HG02884 (cell line): Measurements from ENCODE around the gene MFAP5.
A peak's percentile ranks its signal among the peaks of the same experiment; 100 is the strongest.
"Not testable (repeated sequence)": the region's sequence is repeated elsewhere in the genome, so short reads cannot be mapped to it uniquely, and the experiment has no call there.

Source experiments
- ATAC-seq: cut with Tn5 transposase; IDR thresholded peaks from one replicate; pipeline ENCODE4 v1.9.1; 2021; ENCODE audit warnings: mild to moderate bottlenecking, moderate library complexity; ENCODE audit not compliant: unreplicated experiment

The MFAP5 gene

GRCh38 chr12:8675591-8676036 lies 13.0 kb upstream of the MFAP5 start:
- ATAC-seq: no peak

GRCh38 chr12:8672381-8672780 lies 9.8 kb upstream of the MFAP5 start:
- no peak for ATAC-seq

DNA sequence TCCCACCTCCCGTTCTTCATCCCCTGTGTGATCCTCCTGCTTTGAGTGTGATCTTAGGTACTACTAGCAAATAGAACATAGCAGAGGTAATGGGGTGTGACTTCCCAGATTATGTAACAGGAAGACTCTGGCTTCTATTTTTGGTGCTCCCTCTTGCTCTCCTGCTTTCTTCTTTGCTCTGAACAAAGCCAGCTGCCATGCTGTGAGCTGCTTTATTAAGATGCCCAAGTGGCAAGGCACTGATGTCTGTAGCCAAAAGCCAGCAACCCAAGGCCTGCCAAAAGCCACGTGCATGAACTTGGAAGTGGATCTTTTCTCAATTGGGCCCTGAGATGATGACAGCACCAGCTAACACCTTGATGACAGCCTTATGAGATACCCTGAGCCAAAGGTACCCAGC lies 5.8 kb upstream of the MFAP5 start:
- no peak for ATAC-seq

GRCh38 chr12:8667270-8667669 lies 4.6 kb upstream of the MFAP5 start:
- no peak for ATAC-seq

DNA sequence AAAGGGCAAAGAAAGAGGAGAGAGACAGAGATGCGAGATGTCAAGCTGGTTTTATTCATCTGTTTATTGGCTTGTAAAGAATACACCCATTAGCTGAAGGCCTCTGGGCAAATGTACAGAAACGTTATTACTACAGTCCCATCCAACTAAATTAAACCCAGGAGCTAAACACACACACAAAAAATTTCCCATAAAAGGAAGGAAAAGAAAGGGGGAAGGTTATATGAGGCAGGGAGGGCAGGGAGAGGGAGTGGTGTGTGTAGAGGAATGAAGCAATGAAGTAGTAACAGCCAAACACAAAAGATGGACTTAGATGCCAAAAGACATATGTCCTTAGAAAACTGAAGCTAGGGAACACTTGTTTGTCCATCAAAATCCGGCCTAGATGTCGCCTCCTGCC lies 3.1 kb upstream of the MFAP5 start:
- ATAC-seq: no peak

- ATAC-seq: no peak
Measured at GRCh38 chr12:8664228-8664913, 1.7 kb upstream of the MFAP5 start.

DNA sequence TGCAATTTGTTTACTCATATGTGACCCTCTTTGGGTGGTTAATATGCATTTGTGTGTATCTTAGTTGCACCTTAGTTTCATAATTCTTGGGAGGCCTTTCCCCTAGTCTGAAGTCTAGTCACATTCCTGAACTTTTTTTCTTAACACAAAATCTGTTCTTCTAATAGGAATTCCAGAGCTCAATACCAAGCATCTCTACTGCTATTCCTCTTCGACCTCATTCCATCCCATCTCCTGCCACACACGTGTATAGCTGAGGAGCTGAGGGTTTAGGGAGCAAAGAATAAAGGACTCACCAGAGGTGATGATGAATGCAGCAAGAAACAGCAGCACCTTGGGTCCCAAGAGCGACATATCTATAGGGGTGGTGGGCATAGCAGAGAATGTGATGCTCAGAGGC lies 875 bp downstream of the MFAP5 start:
- ATAC-seq: no peak

DNA sequence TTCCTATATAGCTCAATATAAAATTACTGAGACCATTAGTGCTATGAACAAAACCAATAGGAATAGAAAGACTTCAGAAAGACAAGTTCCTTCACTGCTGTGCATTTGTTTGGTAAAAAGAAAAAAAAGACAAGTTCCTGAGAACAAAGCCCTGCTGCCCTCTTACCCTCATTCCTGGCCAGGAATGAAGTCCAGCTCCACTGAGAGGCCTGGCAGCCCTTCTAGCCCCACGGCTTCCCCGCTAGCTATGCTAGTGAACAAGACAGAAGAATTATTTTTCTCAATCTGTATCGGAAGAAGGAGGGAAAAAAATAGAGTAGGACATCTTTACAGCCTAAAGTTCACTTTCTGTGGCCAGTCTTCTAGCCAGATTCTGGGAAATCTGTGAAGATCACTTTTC lies 1.6 kb downstream of the MFAP5 start:
- ATAC-seq: no peak

DNA sequence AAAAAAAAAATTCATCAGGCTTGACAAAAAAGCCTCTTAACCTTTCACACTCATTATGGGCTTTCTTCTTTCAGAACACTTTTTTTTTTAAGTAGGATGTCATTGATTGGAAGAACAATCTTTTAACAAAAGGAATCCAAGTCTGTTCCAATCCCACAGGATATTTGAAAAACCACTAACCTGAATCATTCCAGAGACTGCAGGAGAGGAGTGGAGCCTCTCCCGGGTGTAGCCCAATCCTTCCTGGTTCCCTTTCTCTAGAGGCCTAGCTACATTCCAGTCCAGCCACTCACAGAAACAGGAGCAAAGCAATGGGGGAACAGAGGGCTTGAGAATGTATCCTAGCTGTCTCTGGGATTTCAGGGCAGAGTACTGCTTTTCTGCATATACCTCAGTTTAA lies 4.3 kb downstream of the MFAP5 start:
- ATAC-seq: no peak

GRCh38 chr12:8655421-8655820 lies 7.2 kb downstream of the MFAP5 start:
- ATAC-seq: no peak

DNA sequence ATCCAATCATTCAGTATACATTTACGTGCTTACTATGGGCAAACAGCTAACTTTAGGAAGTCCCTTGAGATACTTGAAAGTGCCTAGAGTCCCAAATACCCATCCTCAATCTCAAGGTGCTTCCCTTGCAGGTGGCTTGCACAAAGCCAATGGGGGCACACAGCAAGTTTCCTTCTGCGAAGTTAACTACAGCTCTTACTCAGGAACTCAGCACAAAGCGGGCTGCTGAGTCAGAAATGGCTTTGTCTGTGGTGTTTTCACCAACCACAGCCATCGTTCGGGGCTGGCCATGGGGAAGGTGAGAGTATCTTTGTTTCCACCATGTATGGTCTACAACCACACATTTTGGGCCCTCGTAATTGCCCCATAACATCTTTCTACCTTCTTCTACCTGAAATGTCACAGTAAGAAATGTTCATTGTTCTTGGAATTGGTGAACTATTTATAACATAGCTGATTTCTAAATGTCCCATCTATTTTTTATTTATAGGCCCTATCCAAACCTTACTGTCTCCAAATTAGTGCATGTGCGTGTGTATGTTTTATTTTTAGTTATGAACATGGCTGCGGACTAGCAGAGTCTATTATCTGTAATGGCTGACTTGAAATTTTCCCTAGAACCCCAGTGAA lies 13.9 kb downstream of the MFAP5 start:
- ATAC-seq: peak; percentile 80

GRCh38 chr12:8647968-8648367 lies 14.7 kb downstream of the MFAP5 start:
- ATAC-seq: no peak

DNA sequence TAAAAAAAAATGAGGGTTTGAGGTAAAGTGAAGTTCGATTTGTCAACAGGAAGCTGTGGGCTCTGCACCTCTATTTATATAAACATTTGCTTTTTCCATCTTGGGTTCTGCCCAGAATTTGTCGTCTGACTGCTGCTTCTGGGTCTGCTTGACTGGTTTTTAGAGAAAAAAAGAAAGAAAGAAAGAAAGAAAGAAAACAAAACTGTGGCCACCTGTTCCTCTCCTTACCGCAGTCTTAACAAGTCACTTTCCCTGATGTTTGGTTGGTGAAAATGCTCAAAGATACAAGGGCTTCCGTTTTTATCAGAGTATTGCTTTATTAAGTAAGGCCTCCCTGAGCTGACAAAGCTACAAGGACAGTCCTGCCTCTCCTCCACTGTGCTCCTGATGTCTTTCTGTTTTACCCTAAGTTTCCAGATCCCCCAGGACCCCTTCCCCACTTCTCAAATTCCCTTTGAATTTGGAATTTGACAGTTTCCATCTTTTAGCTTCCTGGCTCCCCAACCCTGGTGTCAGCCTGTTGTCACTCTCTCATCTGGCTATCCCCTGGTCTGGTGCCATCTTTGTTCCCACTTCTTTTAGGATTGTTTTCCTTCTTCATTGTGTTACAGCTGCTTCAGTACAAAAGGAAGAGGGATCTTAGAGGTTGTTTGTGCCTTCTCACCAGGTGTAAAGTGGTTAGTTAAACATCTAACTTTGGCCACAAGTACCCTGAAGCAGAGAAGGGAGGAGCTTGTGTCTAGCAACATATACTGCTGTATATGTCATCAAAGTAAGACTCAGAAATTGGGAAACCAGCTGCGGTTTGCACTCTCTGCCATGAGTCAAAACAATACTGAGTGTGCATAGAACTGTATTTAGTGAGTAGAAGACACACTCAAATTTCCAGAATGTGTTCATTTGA lies 18.0 kb downstream of the MFAP5 start:
- ATAC-seq: peak; percentile 46

DNA sequence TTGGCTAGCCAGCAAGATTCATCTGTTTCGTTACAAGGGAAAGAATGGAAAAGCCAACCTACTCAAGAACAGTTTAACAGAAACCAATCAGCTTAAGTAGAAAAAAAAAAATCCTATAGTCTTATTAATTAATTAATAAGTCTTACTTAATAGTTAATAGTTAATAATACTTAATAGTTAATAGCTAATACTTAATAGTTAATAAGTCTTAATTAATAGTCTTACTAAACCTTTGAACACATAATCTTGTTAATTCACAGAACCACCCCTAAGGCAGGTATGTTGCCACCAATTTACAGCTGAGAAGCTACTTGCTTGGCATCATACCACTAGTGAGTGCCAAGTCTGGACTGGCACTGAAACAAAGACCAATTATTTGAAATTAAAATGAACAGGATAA lies 19.9 kb downstream of the MFAP5 start:
- ATAC-seq: no peak

- ATAC-seq: no peak
Measured at GRCh38 chr12:8639936-8640335, 22.7 kb downstream of the MFAP5 start.

GRCh38 chr12:8638951-8639350 lies 23.7 kb downstream of the MFAP5 start:
- ATAC-seq: no peak

DNA sequence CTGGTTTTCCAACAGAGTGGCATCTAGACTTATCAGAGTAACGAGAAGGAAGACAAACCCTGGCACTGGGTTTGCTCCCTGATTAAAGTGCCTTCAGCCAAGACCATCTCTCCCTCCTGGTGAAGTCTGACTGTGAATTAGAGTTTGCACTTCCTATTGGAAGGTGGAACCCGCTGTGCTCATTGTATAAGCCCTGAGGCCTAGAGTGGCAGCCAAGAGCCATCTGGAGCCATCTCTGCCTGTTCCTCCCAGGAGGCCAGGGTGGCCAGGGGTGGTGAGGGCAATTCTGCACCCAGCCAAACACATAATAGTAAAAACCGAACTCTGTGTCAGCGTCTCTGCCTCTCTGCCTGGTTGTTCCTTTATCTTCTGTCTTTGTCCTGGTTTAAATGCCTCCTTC lies 25.0 kb downstream of the MFAP5 start:
- no peak for ATAC-seq

- no peak for ATAC-seq
Measured at GRCh38 chr12:8637244-8637643, 25.4 kb downstream of the MFAP5 start.

- no peak for ATAC-seq
Measured at GRCh38 chr12:8636581-8636980, 26.0 kb downstream of the MFAP5 start.

DNA sequence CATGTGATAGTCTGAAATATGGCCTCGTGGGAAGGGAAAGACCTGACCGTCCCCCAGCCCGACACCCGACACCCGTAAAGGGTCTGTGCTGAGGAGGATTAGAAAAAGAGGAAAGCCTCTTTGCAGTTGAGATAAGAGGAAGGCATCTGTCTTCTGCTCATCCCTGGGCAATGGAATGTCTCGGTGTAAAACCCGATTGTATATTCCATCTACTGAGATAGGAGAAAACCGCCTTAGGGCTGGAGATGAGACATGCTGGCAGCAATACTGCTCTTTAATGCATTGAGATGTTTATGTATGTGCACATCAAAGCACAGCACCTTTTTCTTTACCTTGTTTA lies 26.6 kb downstream of the MFAP5 start:
- not testable (repeated sequence) for ATAC-seq

DNA sequence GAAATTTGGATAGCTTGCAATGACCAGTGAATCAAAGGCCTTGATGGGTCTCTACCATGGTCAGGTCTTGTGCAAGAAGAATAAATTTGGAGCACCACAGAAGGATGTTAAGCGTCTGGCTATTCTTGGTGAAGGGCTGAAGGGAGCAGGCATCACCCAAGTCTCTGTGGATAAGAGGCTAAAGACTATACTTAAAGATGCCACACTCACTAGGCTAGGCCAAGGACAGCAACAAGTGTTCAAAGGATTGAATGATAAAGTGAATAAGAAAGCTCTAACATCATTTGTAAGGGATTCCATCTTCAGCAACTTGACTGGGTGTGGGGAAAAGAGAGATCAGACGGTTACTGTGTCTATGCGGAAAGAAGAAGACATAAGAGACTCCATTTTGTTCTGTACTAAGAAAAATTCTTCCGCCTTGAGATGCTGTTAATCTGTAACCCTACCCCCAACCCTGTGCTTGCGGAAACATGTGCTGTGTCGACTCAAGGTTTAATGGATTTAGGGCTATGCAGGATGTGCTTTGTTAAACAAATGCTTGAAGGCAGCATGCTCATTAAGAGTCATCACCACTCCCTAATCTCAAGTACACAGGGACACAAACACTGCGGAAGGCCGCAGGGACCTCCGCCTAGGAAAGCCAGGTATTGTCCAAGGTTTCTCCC lies 27.2 kb downstream of the MFAP5 start:
- ATAC-seq: not testable (repeated sequence)
